GM12878 (cell line): Measurements from ENCODE around the gene CFAP61. TPM values are rescaled to one million over a fixed set of nuclear protein-coding genes. Genes with fewer than 3 reads are reported as not detected.

Experiments
- ATAC-seq: fragments of 200-7000 bp; cut with Tn5 transposase; 3 replicates; pipeline ENCODE4 v1.9.1; 2020; ENCODE audit warnings: mild to moderate bottlenecking, moderate library complexity
- BruUV-seq: library from RNA; stranded (reverse); fragments of 400-500 nt; replicated peaks from 2 replicates; lab custom pipeline; 2021; lab: Mats Ljungman, UMichigan
- CTCF ChIA-PET: fragments of 300-600 bp; sonication (Branson Sonifier 250); formaldehyde crosslinking; extraction: SDS; loops from one replicate; lab custom pipeline; 2021; ENCODE audit warnings: inconsistent platforms; lab: Yijun Ruan, JAX
- POLR2A ChIA-PET: fragments of 350-600 bp; formaldehyde crosslinking; extraction: SDS; loops from one replicate; lab custom pipeline; 2021; ENCODE audit warnings: inconsistent platforms; lab: Charles Lee
- RAD21 ChIA-PET: fragments of 300-600 bp; sonication (Branson Sonifier 250); formaldehyde crosslinking; loops from one replicate; lab custom pipeline; 2023; ENCODE audit warnings: antibody characterized with exemption; ENCODE audit not compliant: unreplicated experiment; lab: Charles Lee
- SMC1A ChIA-PET: fragments of 300-600 bp; sonication (Branson Sonifier 250); formaldehyde crosslinking; loops from one replicate; lab custom pipeline; 2023; ENCODE audit not compliant: unreplicated experiment, uncharacterized antibody; lab: Charles Lee
- DNase-seq: peaks from one replicate; pipeline ENCODE4 v3.0.0-alpha.2; 2011; ENCODE audit warnings: low read depth, low spot score
- FAIRE-seq: peaks from 3 replicates; lab custom pipeline; 2011; peaks lifted over from hg19 to GRCh38; lab: Jason Lieb, UNC
- H2AFZ ChIP-seq: 2 replicates; pipeline ENCODE4 v1.6.0; 2011; ENCODE audit warnings: low read depth, low read length, control low read depth; ENCODE audit not compliant: control insufficient read depth
- H3K27ac ChIP-seq: 2 replicates; pipeline ENCODE4 v1.5.1; 2011; ENCODE audit warnings: control low read depth; ENCODE audit not compliant: control insufficient read depth, insufficient read depth
- H3K27me3 ChIP-seq, 2 experiments: replicated peaks in 1 of 2; 2 replicates each; pipeline versions ENCODE4 v1.6.0 to v1.6.1; 2011; ENCODE audit warnings: low read length in 1 of 2; ENCODE audit not compliant: control insufficient read depth in 2 of 2, insufficient read depth in 2 of 2
- H3K36me3 ChIP-seq, 2 experiments: 2 replicates each; pipeline ENCODE4 v1.5.1; 2011; ENCODE audit warnings: low read length in 1 of 2; ENCODE audit not compliant: control insufficient read depth in 2 of 2, insufficient read depth in 2 of 2
- H3K4me1 ChIP-seq: 2 replicates; pipeline ENCODE4 v1.6.1; 2011; ENCODE audit warnings: mild to moderate bottlenecking, low read length, moderate library complexity, mixed read lengths; ENCODE audit not compliant: control insufficient read depth, insufficient read depth
- H3K4me2 ChIP-seq: 2 replicates; pipeline ENCODE4 v1.6.0; 2011; ENCODE audit warnings: control low read depth; ENCODE audit not compliant: control insufficient read depth, insufficient read depth
- H3K4me3 ChIP-seq: fragments of 200-600 bp; sonication (generic); 2 replicates; pipeline ENCODE4 v1.5.1; 2016
- H3K79me2 ChIP-seq: 2 replicates; pipeline ENCODE4 v1.6.0; 2011; ENCODE audit warnings: low read length; ENCODE audit not compliant: control insufficient read depth, insufficient read depth
- H3K9ac ChIP-seq: 2 replicates; pipeline ENCODE4 v1.8.0; 2011; ENCODE audit warnings: low read length, control low read depth, mixed read lengths; ENCODE audit not compliant: control insufficient read depth, insufficient read depth
- H3K9me3 ChIP-seq: replicated peaks from 3 replicates; pipeline ENCODE4 v1.5.1; 2011; ENCODE audit warnings: mild to moderate bottlenecking, low read length; ENCODE audit not compliant: control insufficient read depth, insufficient read depth
- H4K20me1 ChIP-seq: 2 replicates; pipeline ENCODE4 v1.6.0; 2011; ENCODE audit not compliant: control insufficient read depth, insufficient read depth
- BCL11A ChIP-seq: IDR thresholded peaks from 2 replicates; pipeline ENCODE4 v1.6.1; 2011; ENCODE audit warnings: low read depth, low read length
- CREB1 ChIP-seq: IDR thresholded peaks from 2 replicates; pipeline ENCODE4 v1.6.1; 2012; ENCODE audit warnings: low read depth, mild to moderate bottlenecking, inconsistent platforms
- ESRRA ChIP-seq: IDR thresholded peaks from 2 replicates; pipeline ENCODE4 v1.6.1; 2012; ENCODE audit warnings: mild to moderate bottlenecking, low read length, improper control_type of control experiment
- GATAD2B ChIP-seq: fragments of 450-650 bp; conservative IDR thresholded peaks from 2 replicates; pipeline ENCODE4 v1.6.1; 2017; ENCODE audit warnings: low read depth, mild to moderate bottlenecking, moderate library complexity
- MEF2B ChIP-seq: fragments of 450-650 bp; IDR thresholded peaks from 2 replicates; pipeline ENCODE4 v1.6.1; 2018; ENCODE audit warnings: mild to moderate bottlenecking, moderate library complexity; ENCODE audit not compliant: partially characterized antibody, poor library complexity, severe bottlenecking
- NFIC ChIP-seq: IDR thresholded peaks from 2 replicates; pipeline ENCODE4 v1.6.1; 2012; ENCODE audit warnings: low read depth, mild to moderate bottlenecking, inconsistent platforms, low read length, moderate library complexity
- POLR2A ChIP-seq: IDR thresholded peaks from 2 replicates; pipeline ENCODE4 v1.6.1; 2011; ENCODE audit warnings: low read depth, mild to moderate bottlenecking, low read length
- RUNX3 ChIP-seq: IDR thresholded peaks from 2 replicates; pipeline ENCODE4 v1.6.1; 2012; ENCODE audit warnings: low read length, inconsistent platforms
- SREBF1 ChIP-seq: IDR thresholded peaks from 2 replicates; pipeline ENCODE4 v1.6.1; 2012; ENCODE audit warnings: mild to moderate bottlenecking, low read length
- SUPT20H ChIP-seq: IDR thresholded peaks from 2 replicates; pipeline ENCODE4 v1.6.1; 2011; ENCODE audit warnings: low read depth, mild to moderate bottlenecking, low read length, moderate library complexity, borderline replicate concordance; ENCODE audit not compliant: control insufficient read depth
- TARDBP ChIP-seq: IDR thresholded peaks from 2 replicates; pipeline ENCODE4 v1.6.1; 2016; ENCODE audit warnings: borderline replicate concordance
- WGBS: methylation state at CpG from one replicate; pipeline ENCODE4 v1.1.6; 2016; ENCODE audit warnings: low lambda C conversion rate; ENCODE audit not compliant: insufficient replicate concordance, insufficient coverage; ENCODE audit errors: missing lambda C conversion rate; 5-methylcytosine and 5-hydroxymethylcytosine counted together
- in situ Hi-C: fragments of 300-500 bp; cut with MboI; formaldehyde crosslinking; loops from 9 replicates; pipeline ENCODE4 v1.14.3; 2018; ENCODE audit warnings: mixed read lengths
- intact Hi-C: fragments of 100-400 bp; cut with micrococcal nuclease; formaldehyde crosslinking; loops from one replicate; pipeline ENCODE4 v1.14.2; 2022; ENCODE audit not compliant: unreplicated experiment
- polyA plus RNA-seq, 11 experiments: library from polyadenylated mRNA; depleted of rRNA in 4 of 11; unstranded in 6 of 11; stranded (reverse) in 5 of 11; fragments of >200 nt; fragmentation: Nextera tagmentation in 4 of 11; fragmentation: Illumina TruSeq in 1 of 11; extraction: Ambion mirVana in 4 of 11; extraction: Trizol in 1 of 11; gene quantifications; 1 replicate in 1 of 11; 2 replicates in 10 of 11; pipeline versions ENCODE4 v1.2.1 to v1.2.3, GENCODE V29; 2011 to 2016; ENCODE audit warnings: inconsistent platforms in 2 of 11, missing spikeins in 2 of 11, low read depth in 1 of 11
- total RNA-seq, 4 experiments: library from RNA; depleted of rRNA in 3 of 4; stranded (reverse); fragments of >200 nt in 3 of 4; fragmentation: Illumina TruSeq in 1 of 4; extraction: Trizol in 1 of 4; gene quantifications; 2 replicates each; pipeline versions ENCODE4 v1.2.1 to v1.2.3, GENCODE V29; 2013 to 2021
- TF ChIP-seq, protein P1 (sequence below): fragments of 450-650 bp; IDR thresholded peaks from 2 replicates; pipeline ENCODE4 v1.6.1; 2014; ENCODE audit warnings: mild to moderate bottlenecking
- TF ChIP-seq, protein P2 (sequence below): fragments of 150-350 bp; IDR thresholded peaks from 2 replicates; pipeline ENCODE4 v1.6.1; 2016; ENCODE audit warnings: low read depth, low read length
- TF ChIP-seq, protein P3 (sequence below): fragments of 450-650 bp; IDR thresholded peaks from 2 replicates; pipeline ENCODE4 v1.6.1; 2016; ENCODE audit warnings: mild to moderate bottlenecking, moderate library complexity, borderline replicate concordance
- TF ChIP-seq, protein P4 (sequence below): IDR thresholded peaks from 2 replicates; pipeline ENCODE4 v1.6.1; 2012; ENCODE audit warnings: low read depth, low read length, improper control_type of control experiment

The CFAP61 gene
- total and polyA plus RNA-seq, 10 of the 15 experiments (the other 5 are each of a cell fraction or from before 2014, with no cell fraction given): 0.11 to 0.41 (median 0.24) TPM; not detected in 7

DNA sequence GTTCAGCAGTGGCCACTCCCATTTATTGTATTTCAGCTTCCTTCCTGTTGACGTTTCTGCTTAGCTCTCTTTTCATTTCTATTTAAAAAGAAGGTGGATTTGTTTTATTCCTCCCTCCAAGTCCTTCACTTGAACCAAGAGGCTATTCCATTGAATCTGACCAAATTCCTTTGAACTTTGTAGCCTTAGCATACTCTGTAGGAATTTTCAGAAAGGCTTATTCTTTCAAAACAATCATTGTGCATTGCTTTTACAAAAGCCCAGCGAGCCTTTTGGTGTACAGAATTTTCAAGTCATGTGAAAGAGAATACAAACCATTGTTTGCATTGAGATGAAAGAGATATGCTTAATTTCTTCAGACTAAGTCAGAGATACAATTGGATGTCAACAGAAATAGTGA lies 164.6 kb downstream of the CFAP61 start (continued):
- TF ChIP-seq, protein P1, sequence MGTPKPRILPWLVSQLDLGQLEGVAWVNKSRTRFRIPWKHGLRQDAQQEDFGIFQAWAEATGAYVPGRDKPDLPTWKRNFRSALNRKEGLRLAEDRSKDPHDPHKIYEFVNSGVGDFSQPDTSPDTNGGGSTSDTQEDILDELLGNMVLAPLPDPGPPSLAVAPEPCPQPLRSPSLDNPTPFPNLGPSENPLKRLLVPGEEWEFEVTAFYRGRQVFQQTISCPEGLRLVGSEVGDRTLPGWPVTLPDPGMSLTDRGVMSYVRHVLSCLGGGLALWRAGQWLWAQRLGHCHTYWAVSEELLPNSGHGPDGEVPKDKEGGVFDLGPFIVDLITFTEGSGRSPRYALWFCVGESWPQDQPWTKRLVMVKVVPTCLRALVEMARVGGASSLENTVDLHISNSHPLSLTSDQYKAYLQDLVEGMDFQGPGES: no peak
- TF ChIP-seq ESRRA: no peak
- TF ChIP-seq TARDBP: no peak
- TF ChIP-seq SUPT20H: no peak
- no peak for TF ChIP-seq MEF2B
- TF ChIP-seq RUNX3: no peak
- TF ChIP-seq GATAD2B: no peak
- TF ChIP-seq CREB1: no peak

DNA sequence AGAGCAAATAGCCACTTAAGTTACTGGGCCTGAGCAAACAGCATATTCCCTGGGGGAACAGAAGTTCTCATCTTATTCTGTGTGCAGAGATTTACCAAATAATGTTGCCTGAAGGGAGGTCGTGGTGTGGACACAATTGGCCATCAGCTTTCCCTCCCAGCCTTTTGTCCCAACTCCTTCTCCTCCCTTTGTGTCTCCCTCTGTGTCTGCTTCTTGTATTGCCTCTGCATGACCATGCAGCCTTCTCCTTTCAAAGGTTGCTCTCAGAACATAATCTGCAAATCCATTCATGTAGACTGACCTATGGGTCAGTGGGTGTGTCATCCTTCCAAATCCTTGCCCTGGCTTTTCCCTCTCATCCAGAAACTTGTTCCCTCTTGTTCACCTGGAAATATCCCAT lies 165.3 kb downstream of the CFAP61 start:
- no peak for DNase-seq
- 0% methylated on average over 1 of the region's 1 CpG for WGBS
- no peaks in the 10 kb centered on the region for H3K79me2 ChIP-seq
- H3K36me3 ChIP-seq: no peaks in the 10 kb centered on the region
- SMC1A ChIA-PET: interaction anchor here (1.7 kb wide), 1 partner anchor 51 kb away, joined by 3 read pairs; no protein-coding TSS in a partner anchor
- no peak for FAIRE-seq
- no peaks in the 10 kb centered on the region for H3K4me1 ChIP-seq
- ATAC-seq: no peak
- in situ Hi-C loops (no loop called here), intact Hi-C loops (no loop called here)
- POLR2A ChIA-PET: no interaction called here
- H3K4me2 ChIP-seq: no peak overlapping the region
- CTCF ChIA-PET: no interaction called here
- no peaks in the 10 kb centered on the region; a peak in 1 of 4 replicates for H3K27me3 ChIP-seq
- no peak overlapping the region for H3K4me3 ChIP-seq
- no peak overlapping the region for H2AFZ ChIP-seq
- RAD21 ChIA-PET: no interaction called here
- H3K9ac ChIP-seq: no peak overlapping the region
- no peaks in the 10 kb centered on the region for H4K20me1 ChIP-seq
- BruUV-seq: no TSS peak
- peaks cover 3% of the 10 kb centered on the region; the same call in 2 of the 3 replicates for H3K9me3 ChIP-seq
- H3K27ac ChIP-seq: no peak overlapping the region
- TF ChIP-seq SREBF1 (no peak), TARDBP (no peak), POLR2A (no peak), BCL11A (no peak), NFIC (no peak), ESRRA (no peak)
- TF ChIP-seq, protein P2, sequence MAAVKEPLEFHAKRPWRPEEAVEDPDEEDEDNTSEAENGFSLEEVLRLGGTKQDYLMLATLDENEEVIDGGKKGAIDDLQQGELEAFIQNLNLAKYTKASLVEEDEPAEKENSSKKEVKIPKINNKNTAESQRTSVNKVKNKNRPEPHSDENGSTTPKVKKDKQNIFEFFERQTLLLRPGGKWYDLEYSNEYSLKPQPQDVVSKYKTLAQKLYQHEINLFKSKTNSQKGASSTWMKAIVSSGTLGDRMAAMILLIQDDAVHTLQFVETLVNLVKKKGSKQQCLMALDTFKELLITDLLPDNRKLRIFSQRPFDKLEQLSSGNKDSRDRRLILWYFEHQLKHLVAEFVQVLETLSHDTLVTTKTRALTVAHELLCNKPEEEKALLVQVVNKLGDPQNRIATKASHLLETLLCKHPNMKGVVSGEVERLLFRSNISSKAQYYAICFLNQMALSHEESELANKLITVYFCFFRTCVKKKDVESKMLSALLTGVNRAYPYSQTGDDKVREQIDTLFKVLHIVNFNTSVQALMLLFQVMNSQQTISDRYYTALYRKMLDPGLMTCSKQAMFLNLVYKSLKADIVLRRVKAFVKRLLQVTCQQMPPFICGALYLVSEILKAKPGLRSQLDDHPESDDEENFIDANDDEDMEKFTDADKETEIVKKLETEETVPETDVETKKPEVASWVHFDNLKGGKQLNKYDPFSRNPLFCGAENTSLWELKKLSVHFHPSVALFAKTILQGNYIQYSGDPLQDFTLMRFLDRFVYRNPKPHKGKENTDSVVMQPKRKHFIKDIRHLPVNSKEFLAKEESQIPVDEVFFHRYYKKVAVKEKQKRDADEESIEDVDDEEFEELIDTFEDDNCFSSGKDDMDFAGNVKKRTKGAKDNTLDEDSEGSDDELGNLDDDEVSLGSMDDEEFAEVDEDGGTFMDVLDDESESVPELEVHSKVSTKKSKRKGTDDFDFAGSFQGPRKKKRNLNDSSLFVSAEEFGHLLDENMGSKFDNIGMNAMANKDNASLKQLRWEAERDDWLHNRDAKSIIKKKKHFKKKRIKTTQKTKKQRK: no peak
- TF ChIP-seq, protein P3, sequence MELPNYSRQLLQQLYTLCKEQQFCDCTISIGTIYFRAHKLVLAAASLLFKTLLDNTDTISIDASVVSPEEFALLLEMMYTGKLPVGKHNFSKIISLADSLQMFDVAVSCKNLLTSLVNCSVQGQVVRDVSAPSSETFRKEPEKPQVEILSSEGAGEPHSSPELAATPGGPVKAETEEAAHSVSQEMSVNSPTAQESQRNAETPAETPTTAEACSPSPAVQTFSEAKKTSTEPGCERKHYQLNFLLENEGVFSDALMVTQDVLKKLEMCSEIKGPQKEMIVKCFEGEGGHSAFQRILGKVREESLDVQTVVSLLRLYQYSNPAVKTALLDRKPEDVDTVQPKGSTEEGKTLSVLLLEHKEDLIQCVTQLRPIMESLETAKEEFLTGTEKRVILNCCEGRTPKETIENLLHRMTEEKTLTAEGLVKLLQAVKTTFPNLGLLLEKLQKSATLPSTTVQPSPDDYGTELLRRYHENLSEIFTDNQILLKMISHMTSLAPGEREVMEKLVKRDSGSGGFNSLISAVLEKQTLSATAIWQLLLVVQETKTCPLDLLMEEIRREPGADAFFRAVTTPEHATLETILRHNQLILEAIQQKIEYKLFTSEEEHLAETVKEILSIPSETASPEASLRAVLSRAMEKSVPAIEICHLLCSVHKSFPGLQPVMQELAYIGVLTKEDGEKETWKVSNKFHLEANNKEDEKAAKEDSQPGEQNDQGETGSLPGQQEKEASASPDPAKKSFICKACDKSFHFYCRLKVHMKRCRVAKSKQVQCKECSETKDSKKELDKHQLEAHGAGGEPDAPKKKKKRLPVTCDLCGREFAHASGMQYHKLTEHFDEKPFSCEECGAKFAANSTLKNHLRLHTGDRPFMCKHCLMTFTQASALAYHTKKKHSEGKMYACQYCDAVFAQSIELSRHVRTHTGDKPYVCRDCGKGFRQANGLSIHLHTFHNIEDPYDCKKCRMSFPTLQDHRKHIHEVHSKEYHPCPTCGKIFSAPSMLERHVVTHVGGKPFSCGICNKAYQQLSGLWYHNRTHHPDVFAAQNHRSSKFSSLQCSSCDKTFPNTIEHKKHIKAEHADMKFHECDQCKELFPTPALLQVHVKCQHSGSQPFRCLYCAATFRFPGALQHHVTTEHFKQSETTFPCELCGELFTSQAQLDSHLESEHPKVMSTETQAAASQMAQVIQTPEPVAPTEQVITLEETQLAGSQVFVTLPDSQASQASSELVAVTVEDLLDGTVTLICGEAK: no peak
- TF ChIP-seq, protein P4, sequence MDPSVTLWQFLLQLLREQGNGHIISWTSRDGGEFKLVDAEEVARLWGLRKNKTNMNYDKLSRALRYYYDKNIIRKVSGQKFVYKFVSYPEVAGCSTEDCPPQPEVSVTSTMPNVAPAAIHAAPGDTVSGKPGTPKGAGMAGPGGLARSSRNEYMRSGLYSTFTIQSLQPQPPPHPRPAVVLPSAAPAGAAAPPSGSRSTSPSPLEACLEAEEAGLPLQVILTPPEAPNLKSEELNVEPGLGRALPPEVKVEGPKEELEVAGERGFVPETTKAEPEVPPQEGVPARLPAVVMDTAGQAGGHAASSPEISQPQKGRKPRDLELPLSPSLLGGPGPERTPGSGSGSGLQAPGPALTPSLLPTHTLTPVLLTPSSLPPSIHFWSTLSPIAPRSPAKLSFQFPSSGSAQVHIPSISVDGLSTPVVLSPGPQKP: no peak
